GM12878 (cell line): Measurements from ENCODE around the gene PRKAG2. TPM values are rescaled to one million over a fixed set of nuclear protein-coding genes. Genes with fewer than 3 reads are reported as not detected.

ENCODE experiments used
- ATAC-seq: fragments of 200-7000 bp; cut with Tn5 transposase; 3 replicates; pipeline ENCODE4 v1.9.1; 2020; ENCODE audit warnings: mild to moderate bottlenecking, moderate library complexity
- BruUV-seq: library from RNA; stranded (reverse); fragments of 400-500 nt; replicated peaks from 2 replicates; lab custom pipeline; 2021; lab: Mats Ljungman, UMichigan
- CTCF ChIA-PET: fragments of 300-600 bp; sonication (Branson Sonifier 250); formaldehyde crosslinking; extraction: SDS; loops from one replicate; lab custom pipeline; 2021; ENCODE audit warnings: inconsistent platforms; lab: Yijun Ruan, JAX
- POLR2A ChIA-PET: fragments of 350-600 bp; formaldehyde crosslinking; extraction: SDS; loops from one replicate; lab custom pipeline; 2021; ENCODE audit warnings: inconsistent platforms; lab: Charles Lee
- RAD21 ChIA-PET: fragments of 300-600 bp; sonication (Branson Sonifier 250); formaldehyde crosslinking; loops from one replicate; lab custom pipeline; 2023; ENCODE audit warnings: antibody characterized with exemption; ENCODE audit not compliant: unreplicated experiment; lab: Charles Lee
- SMC1A ChIA-PET: fragments of 300-600 bp; sonication (Branson Sonifier 250); formaldehyde crosslinking; loops from one replicate; lab custom pipeline; 2023; ENCODE audit not compliant: unreplicated experiment, uncharacterized antibody; lab: Charles Lee
- DNase-seq: peaks from one replicate; pipeline ENCODE4 v3.0.0-alpha.2; 2011; ENCODE audit warnings: low read depth, low spot score
- FAIRE-seq: peaks from 3 replicates; lab custom pipeline; 2011; peaks lifted over from hg19 to GRCh38; lab: Jason Lieb, UNC
- H2AFZ ChIP-seq: 2 replicates; pipeline ENCODE4 v1.6.0; 2011; ENCODE audit warnings: low read depth, low read length, control low read depth; ENCODE audit not compliant: control insufficient read depth
- H3K27ac ChIP-seq: 2 replicates; pipeline ENCODE4 v1.5.1; 2011; ENCODE audit warnings: control low read depth; ENCODE audit not compliant: control insufficient read depth, insufficient read depth
- H3K27me3 ChIP-seq, 2 experiments: replicated peaks in 1 of 2; 2 replicates each; pipeline versions ENCODE4 v1.6.0 to v1.6.1; 2011; ENCODE audit warnings: low read length in 1 of 2; ENCODE audit not compliant: control insufficient read depth in 2 of 2, insufficient read depth in 2 of 2
- H3K36me3 ChIP-seq, 2 experiments: 2 replicates each; pipeline ENCODE4 v1.5.1; 2011; ENCODE audit warnings: low read length in 1 of 2; ENCODE audit not compliant: control insufficient read depth in 2 of 2, insufficient read depth in 2 of 2
- H3K4me1 ChIP-seq: 2 replicates; pipeline ENCODE4 v1.6.1; 2011; ENCODE audit warnings: mild to moderate bottlenecking, low read length, moderate library complexity, mixed read lengths; ENCODE audit not compliant: control insufficient read depth, insufficient read depth
- H3K4me2 ChIP-seq: 2 replicates; pipeline ENCODE4 v1.6.0; 2011; ENCODE audit warnings: control low read depth; ENCODE audit not compliant: control insufficient read depth, insufficient read depth
- H3K4me3 ChIP-seq: fragments of 200-600 bp; sonication (generic); 2 replicates; pipeline ENCODE4 v1.5.1; 2016
- H3K79me2 ChIP-seq: 2 replicates; pipeline ENCODE4 v1.6.0; 2011; ENCODE audit warnings: low read length; ENCODE audit not compliant: control insufficient read depth, insufficient read depth
- H3K9ac ChIP-seq: 2 replicates; pipeline ENCODE4 v1.8.0; 2011; ENCODE audit warnings: low read length, control low read depth, mixed read lengths; ENCODE audit not compliant: control insufficient read depth, insufficient read depth
- H3K9me3 ChIP-seq: replicated peaks from 3 replicates; pipeline ENCODE4 v1.5.1; 2011; ENCODE audit warnings: mild to moderate bottlenecking, low read length; ENCODE audit not compliant: control insufficient read depth, insufficient read depth
- H4K20me1 ChIP-seq: 2 replicates; pipeline ENCODE4 v1.6.0; 2011; ENCODE audit not compliant: control insufficient read depth, insufficient read depth
- CHD2 ChIP-seq: IDR thresholded peaks from 2 replicates; pipeline ENCODE4 v1.6.1; 2011; ENCODE audit warnings: low read depth, low read length, improper control_type of control experiment, borderline replicate concordance
- CREB1 ChIP-seq: IDR thresholded peaks from 2 replicates; pipeline ENCODE4 v1.6.1; 2012; ENCODE audit warnings: low read depth, mild to moderate bottlenecking, inconsistent platforms
- EZH2 ChIP-seq: IDR thresholded peaks from 2 replicates; pipeline ENCODE4 v1.6.1; 2012; ENCODE audit warnings: low read depth, mild to moderate bottlenecking, control low read depth, inconsistent platforms, low read length, borderline replicate concordance; ENCODE audit not compliant: control insufficient read depth
- IRF3 ChIP-seq: fragments of 450-650 bp; IDR thresholded peaks from 2 replicates; pipeline ENCODE4 v1.6.1; 2014; ENCODE audit warnings: mild to moderate bottlenecking
- NR2C2 ChIP-seq: IDR thresholded peaks from 2 replicates; pipeline ENCODE4 v1.6.1; 2011; ENCODE audit warnings: borderline replicate concordance, low read depth; ENCODE audit not compliant: control insufficient read depth, insufficient read length
- NRF1 ChIP-seq: conservative IDR thresholded peaks from 2 replicates; pipeline ENCODE4 v1.6.1; 2011; ENCODE audit warnings: mild to moderate bottlenecking, low read depth, low read length, improper control_type of control experiment
- PRDM15 ChIP-seq: fragments of 450-650 bp; formaldehyde crosslinking; IDR thresholded peaks from 2 replicates; pipeline ENCODE4 v1.4.0; 2020; ENCODE audit warnings: mild to moderate bottlenecking, moderate library complexity
- RELA ChIP-seq: fragments of 450-650 bp; IDR thresholded peaks from 2 replicates; pipeline ENCODE4 v1.8.0; 2014; ENCODE audit warnings: borderline replicate concordance; ENCODE audit not compliant: partially characterized antibody
- SREBF2 ChIP-seq: IDR thresholded peaks from 2 replicates; pipeline ENCODE4 v1.6.1; 2012; ENCODE audit warnings: mild to moderate bottlenecking, low read length
- TCF7 ChIP-seq: IDR thresholded peaks from 2 replicates; pipeline ENCODE4 v1.6.1; 2014; ENCODE audit warnings: antibody characterized with exemption, borderline replicate concordance
- YBX1 ChIP-seq: fragments of 450-650 bp; IDR thresholded peaks from 2 replicates; pipeline ENCODE4 v1.6.1; 2016; ENCODE audit warnings: antibody characterized with exemption
- ZNF592 ChIP-seq: fragments of 450-650 bp; IDR thresholded peaks from 2 replicates; pipeline ENCODE4 v1.6.1; 2017; ENCODE audit warnings: mild to moderate bottlenecking, moderate library complexity
- WGBS: methylation state at CpG from one replicate; pipeline ENCODE4 v1.1.6; 2016; ENCODE audit warnings: low lambda C conversion rate; ENCODE audit not compliant: insufficient replicate concordance, insufficient coverage; ENCODE audit errors: missing lambda C conversion rate; 5-methylcytosine and 5-hydroxymethylcytosine counted together
- in situ Hi-C: fragments of 300-500 bp; cut with MboI; formaldehyde crosslinking; loops from 9 replicates; pipeline ENCODE4 v1.14.3; 2018; ENCODE audit warnings: mixed read lengths
- intact Hi-C: fragments of 100-400 bp; cut with micrococcal nuclease; formaldehyde crosslinking; loops from one replicate; pipeline ENCODE4 v1.14.2; 2022; ENCODE audit not compliant: unreplicated experiment
- polyA plus RNA-seq, 11 experiments: library from polyadenylated mRNA; depleted of rRNA in 4 of 11; unstranded in 6 of 11; stranded (reverse) in 5 of 11; fragments of >200 nt; fragmentation: Nextera tagmentation in 4 of 11; fragmentation: Illumina TruSeq in 1 of 11; extraction: Ambion mirVana in 4 of 11; extraction: Trizol in 1 of 11; gene quantifications; 1 replicate in 1 of 11; 2 replicates in 10 of 11; pipeline versions ENCODE4 v1.2.1 to v1.2.3, GENCODE V29; 2011 to 2016; ENCODE audit warnings: inconsistent platforms in 2 of 11, missing spikeins in 2 of 11, low read depth in 1 of 11
- total RNA-seq, 4 experiments: library from RNA; depleted of rRNA in 3 of 4; stranded (reverse); fragments of >200 nt in 3 of 4; fragmentation: Illumina TruSeq in 1 of 4; extraction: Trizol in 1 of 4; gene quantifications; 2 replicates each; pipeline versions ENCODE4 v1.2.1 to v1.2.3, GENCODE V29; 2013 to 2021
- TF ChIP-seq, protein P1 (sequence below), 3 experiments: IDR thresholded peaks in 2 of 3; conservative IDR thresholded peaks in 1 of 3; 2 replicates each; pipeline ENCODE4 v1.5.1; 2011; ENCODE audit warnings: low read depth in 3 of 3, low read length in 3 of 3, mild to moderate bottlenecking in 3 of 3, control low read depth in 2 of 3, moderate library complexity in 2 of 3, inconsistent platforms in 1 of 3, mixed read lengths in 1 of 3; ENCODE audit not compliant: control insufficient read depth in 2 of 3, insufficient read depth in 1 of 3; ENCODE audit errors: extremely low read depth in 1 of 3

Gene PRKAG2
- total and polyA plus RNA-seq, 10 of the 15 experiments (the other 5 are each of a cell fraction or from before 2014, with no cell fraction given) = 3.4 to 8.9 (median 6.8) TPM

DNA sequence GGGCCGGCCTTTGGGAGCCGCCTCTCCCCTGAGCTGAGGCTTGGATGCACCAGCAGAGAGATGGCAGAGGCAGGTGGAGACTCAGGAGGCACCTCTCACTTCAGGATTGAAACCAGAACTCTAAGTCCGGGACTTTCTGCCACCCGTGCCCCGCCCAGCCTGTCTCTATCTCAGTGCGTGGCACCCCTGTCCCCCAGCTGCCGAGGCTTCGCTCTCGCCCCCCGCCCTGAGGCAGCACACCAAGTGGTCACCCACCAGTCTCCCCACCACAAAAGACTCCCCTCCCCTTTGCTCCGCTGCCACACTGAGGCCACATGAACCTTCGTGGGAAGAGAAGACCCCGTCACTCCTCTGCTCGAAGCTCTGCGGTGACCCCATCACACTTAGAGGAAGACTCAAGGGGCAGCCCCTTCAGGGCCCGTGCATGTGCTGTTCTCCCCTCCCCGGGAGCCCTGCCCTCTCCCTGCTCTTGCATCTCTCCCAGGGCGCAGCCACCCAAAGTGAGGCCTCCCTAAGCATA, 166.7 kb downstream of the PRKAG2 start:
- no peaks in the 10 kb centered on the region for H4K20me1 ChIP-seq
- ChIA-PET RAD21 (no interaction called here), SMC1A (no interaction called here), CTCF (no interaction called here), POLR2A (no interaction called here)
- FAIRE-seq (no peak), DNase-seq (no peak), ATAC-seq (no peak)
- H3K9me3 ChIP-seq = no peaks in the 10 kb centered on the region
- H2AFZ ChIP-seq = no peak overlapping the region
- TF ChIP-seq, protein P1, sequence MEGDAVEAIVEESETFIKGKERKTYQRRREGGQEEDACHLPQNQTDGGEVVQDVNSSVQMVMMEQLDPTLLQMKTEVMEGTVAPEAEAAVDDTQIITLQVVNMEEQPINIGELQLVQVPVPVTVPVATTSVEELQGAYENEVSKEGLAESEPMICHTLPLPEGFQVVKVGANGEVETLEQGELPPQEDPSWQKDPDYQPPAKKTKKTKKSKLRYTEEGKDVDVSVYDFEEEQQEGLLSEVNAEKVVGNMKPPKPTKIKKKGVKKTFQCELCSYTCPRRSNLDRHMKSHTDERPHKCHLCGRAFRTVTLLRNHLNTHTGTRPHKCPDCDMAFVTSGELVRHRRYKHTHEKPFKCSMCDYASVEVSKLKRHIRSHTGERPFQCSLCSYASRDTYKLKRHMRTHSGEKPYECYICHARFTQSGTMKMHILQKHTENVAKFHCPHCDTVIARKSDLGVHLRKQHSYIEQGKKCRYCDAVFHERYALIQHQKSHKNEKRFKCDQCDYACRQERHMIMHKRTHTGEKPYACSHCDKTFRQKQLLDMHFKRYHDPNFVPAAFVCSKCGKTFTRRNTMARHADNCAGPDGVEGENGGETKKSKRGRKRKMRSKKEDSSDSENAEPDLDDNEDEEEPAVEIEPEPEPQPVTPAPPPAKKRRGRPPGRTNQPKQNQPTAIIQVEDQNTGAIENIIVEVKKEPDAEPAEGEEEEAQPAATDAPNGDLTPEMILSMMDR (IDR thresholded peaks at IDR 0.05 in 2 of 3, conservative IDR thresholded peaks at IDR 0.05 in 1 of 3; ENCODE audit: control insufficient read depth in 2 of 3, extremely low read depth in 1 of 3, insufficient read depth in 1 of 3, low read depth in 3 of 3, low read length in 3 of 3) = no peak
- TF ChIP-seq ZNF592 = no peak
- TF ChIP-seq YBX1 = no peak
- TF ChIP-seq CHD2 = no peak
- TF ChIP-seq IRF3 = no peak
- no peak for TF ChIP-seq PRDM15 (CRISPR knock-in tag)
- no peak for TF ChIP-seq NRF1
- no peak for TF ChIP-seq TCF7
- TF ChIP-seq NR2C2 = no peak
- TF ChIP-seq EZH2 = no peak
- TF ChIP-seq CREB1 = no peak
- no peak for TF ChIP-seq RELA
- no peak for TF ChIP-seq SREBF2
- H3K27me3 ChIP-seq = no peaks in the 10 kb centered on the region; a peak in 1 of 4 replicates
- H3K4me3 ChIP-seq = no peak overlapping the region
- intact Hi-C loops = no loop called here
- H3K4me2 ChIP-seq = no peak overlapping the region
- H3K27ac ChIP-seq = no peak overlapping the region
- H3K4me1 ChIP-seq = peaks cover 3% of the 10 kb centered on the region; the same call in 1 of the 2 replicates
- WGBS = 83% methylated on average over 17 of the region's 18 CpGs
- no peak overlapping the region for H3K9ac ChIP-seq
- H3K79me2 ChIP-seq = no peaks in the 10 kb centered on the region
- no peaks in the 10 kb centered on the region for H3K36me3 ChIP-seq
- BruUV-seq = no TSS peak
- in situ Hi-C loops = no loop called here
